Measurements from ENCODE around the gene RABGAP1L. TPM values are rescaled to one million over a fixed set of nuclear protein-coding genes. Genes with fewer than 3 reads are reported as not detected.

RABGAP1L gene
- total RNA-seq, 4 donors from 2014 or later: 170 to 282 (median 182) TPM

- DNase-seq: no peak
- Histone ChIP-seq H3K9me3 (no peaks in the 10 kb centered on the region), H3K36me3 (peaks cover 0 to 15% (median 0%) of the 10 kb centered on the region in 3 donors), H3K4me3 (no peak overlapping the region), H3K4me1 (peaks cover 0 to 3% (median 0%) of the 10 kb centered on the region in 4 donors), H3K27ac (no peak overlapping the region), H3K27me3 (no peaks in the 10 kb centered on the region)
- TF ChIP-seq POLR2A (IDR thresholded peaks at IDR 0.05): no peak
- TF ChIP-seq CTCF (IDR thresholded peaks at IDR 0.05): no peak
Measured at GRCh38 chr1:174217248-174217647, 57.9 kb downstream of the RABGAP1L start.

GRCh38 chr1:174217787-174218574, 58.7 kb downstream of the RABGAP1L start:
- DNase-seq: no peak
- TF ChIP-seq CTCF (IDR thresholded peaks at IDR 0.05) (peak; percentile 56 to 78 (median 75)), POLR2A (IDR thresholded peaks at IDR 0.05) (no peak)
- Histone ChIP-seq H3K4me1 (peaks cover 0 to 3% (median 0%) of the 10 kb centered on the region in 4 donors), H3K27ac (no peak overlapping the region), H3K9me3 (no peaks in the 10 kb centered on the region), H3K4me3 (no peak overlapping the region), H3K27me3 (no peaks in the 10 kb centered on the region), H3K36me3 (peaks cover 0 to 22% (median 0%) of the 10 kb centered on the region in 3 donors)

GRCh38 chr1:174218983-174219382, 59.7 kb downstream of the RABGAP1L start:
- Histone ChIP-seq H3K4me1 (peaks cover 0 to 3% (median 0%) of the 10 kb centered on the region in 4 donors), H3K27ac (no peak overlapping the region), H3K27me3 (no peaks in the 10 kb centered on the region), H3K36me3 (peaks cover 0 to 22% (median 0%) of the 10 kb centered on the region in 3 donors), H3K4me3 (no peak overlapping the region), H3K9me3 (no peaks in the 10 kb centered on the region)
- no peak for DNase-seq
- TF ChIP-seq CTCF (IDR thresholded peaks at IDR 0.05) (no peak), POLR2A (IDR thresholded peaks at IDR 0.05) (no peak)

- no peak overlapping the region for H3K4me3 ChIP-seq
- no peaks in the 10 kb centered on the region for H3K27me3 ChIP-seq
- peaks cover 0 to 25% (median 0%) of the 10 kb centered on the region in 3 donors for H3K36me3 ChIP-seq
- no peak overlapping the region for H3K27ac ChIP-seq
- peaks cover 0 to 3% (median 0%) of the 10 kb centered on the region in 4 donors for H3K4me1 ChIP-seq
- TF ChIP-seq CTCF (IDR thresholded peaks at IDR 0.05): no peak
- DNase-seq: no peak
- no peaks in the 10 kb centered on the region for H3K9me3 ChIP-seq
Measured at GRCh38 chr1:174219606-174220370, 60.5 kb downstream of the RABGAP1L start.

GRCh38 chr1:174221681-174222080, 62.4 kb downstream of the RABGAP1L start:
- H3K27ac ChIP-seq: no peak overlapping the region
- H3K4me1 ChIP-seq: peaks cover 0 to 3% (median 0%) of the 10 kb centered on the region in 4 donors

More at GRCh38 chr1:174221681-174222080, 62.4 kb downstream of the RABGAP1L start:
- Histone ChIP-seq H3K36me3 (peaks cover 0 to 25% (median 0%) of the 10 kb centered on the region in 3 donors), H3K9me3 (no peaks in the 10 kb centered on the region), H3K27me3 (no peaks in the 10 kb centered on the region), H3K4me3 (no peak overlapping the region)
- TF ChIP-seq POLR2A (IDR thresholded peaks at IDR 0.05) (no peak), CTCF (IDR thresholded peaks at IDR 0.05) (no peak)
- no peak for DNase-seq

Data from Peyer's patch (tissue), 4 donors.